Measurements from ENCODE around the gene OR1F1.

GRCh38 chr16:3164121-3164991 is 23.6 kb upstream of the OR1F1 start:
- no peak for TF ChIP-seq CTCF (IDR thresholded peaks at IDR 0.05)
- no peak for TF ChIP-seq POLR2A (IDR thresholded peaks at IDR 0.05)

Data from sigmoid colon (tissue), 3 donors.